Right kidney (tissue), 1 donor: ENCODE data around the gene LGI1.
A peak's percentile ranks its signal among the peaks of the same experiment; 100 is the strongest.
"Not testable (repeated sequence)": the region's sequence is repeated elsewhere in the genome, so short reads cannot be mapped to it uniquely, and the experiment has no call there.

Source experiments
- DNase-seq: peaks from one replicate; pipeline ENCODE4 v3.0.0-alpha.2; 2016

Gene LGI1

GRCh38 chr10:93806903-93807302 is 49.2 kb downstream of the LGI1 start:
- DNase-seq = no peak

GRCh38 chr10:93807371-93807770 is 49.6 kb downstream of the LGI1 start:
- DNase-seq = no peak

GRCh38 chr10:93812659-93813338 is 55.1 kb downstream of the LGI1 start:
- DNase-seq = no peak

GRCh38 chr10:93813507-93814465 is 56.0 kb downstream of the LGI1 start:
- no peak for DNase-seq

GRCh38 chr10:93815304-93816096 is 57.8 kb downstream of the LGI1 start:
- peak; percentile 28 for DNase-seq

- peak; percentile 50 for DNase-seq
Observed at GRCh38 chr10:93816123-93816747, 58.5 kb downstream of the LGI1 start.

- DNase-seq = no peak
Observed at GRCh38 chr10:93818086-93818485, 60.4 kb downstream of the LGI1 start.

GRCh38 chr10:93819520-93819919 is 61.8 kb downstream of the LGI1 start:
- no peak for DNase-seq

- DNase-seq = no peak
Observed at GRCh38 chr10:93820434-93820833, 62.7 kb downstream of the LGI1 start.

- DNase-seq = no peak
Observed at GRCh38 chr10:93821051-93821772, 63.5 kb downstream of the LGI1 start.

GRCh38 chr10:93826355-93826754 is 68.6 kb downstream of the LGI1 start:
- DNase-seq = no peak

GRCh38 chr10:93827056-93827804 is 69.5 kb downstream of the LGI1 start:
- no peak for DNase-seq

- not testable (repeated sequence) for DNase-seq
Observed at GRCh38 chr10:93831065-93831464, 73.3 kb downstream of the LGI1 start.

GRCh38 chr10:93835770-93836169 is 78.0 kb downstream of the LGI1 start:
- no peak for DNase-seq

GRCh38 chr10:93837822-93838221 is 80.1 kb downstream of the LGI1 start:
- no peak for DNase-seq

GRCh38 chr10:93838278-93838677 is 80.5 kb downstream of the LGI1 start:
- no peak for DNase-seq

- no peak for DNase-seq
Observed at GRCh38 chr10:93841961-93842360, 84.2 kb downstream of the LGI1 start.

GRCh38 chr10:93844979-93845626 is 87.4 kb downstream of the LGI1 start:
- no peak for DNase-seq
